ENCODE results near the gene DHRSX. TPM values are rescaled to one million over a fixed set of nuclear protein-coding genes. Genes with fewer than 3 reads are reported as not detected.

Gene DHRSX
- total and polyA plus RNA-seq, 10 of the 15 experiments (the other 5 are each of a cell fraction or from before 2014, with no cell fraction given), result 1.7 to 39.5 (median 16.5) TPM

DNA sequence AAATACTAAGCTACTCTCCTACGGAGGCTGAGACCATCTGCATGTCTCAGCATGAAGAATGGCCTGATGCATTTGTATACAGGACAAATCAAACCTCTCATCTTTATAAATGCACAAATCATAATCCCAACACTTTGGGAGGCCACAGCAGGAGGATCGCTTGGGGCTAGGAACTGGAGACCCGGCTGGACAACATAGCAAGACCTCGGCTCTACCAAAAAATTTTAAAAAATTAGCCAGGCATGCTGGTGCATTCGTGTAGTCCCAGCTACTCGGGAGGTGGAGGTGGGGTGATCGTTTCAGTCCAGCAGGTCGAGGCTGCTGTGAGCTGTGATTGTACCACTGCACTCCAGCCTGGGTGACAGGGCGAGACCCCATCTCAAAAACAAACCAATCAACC is 262.8 kb downstream of the DHRSX start:
- Histone ChIP-seq H3K4me2 (ENCODE audit: control insufficient read depth, insufficient read depth) (no peak overlapping the region), H3K27ac (ENCODE audit: control insufficient read depth, insufficient read depth) (no peak overlapping the region), H3K9me3 (replicated peaks; ENCODE audit: control insufficient read depth, insufficient read depth, low read length) (no peaks in the 10 kb centered on the region), H3K79me2 (ENCODE audit: control insufficient read depth, insufficient read depth, low read length) (no peaks in the 10 kb centered on the region), H3K27me3 (replicated peaks in 1 of 2; ENCODE audit: control insufficient read depth in 2 of 2, insufficient read depth in 2 of 2, low read length in 1 of 2) (no peaks in the 10 kb centered on the region), H3K4me1 (ENCODE audit: control insufficient read depth, insufficient read depth, low read length) (peaks cover 10% of the 10 kb centered on the region), H3K9ac (ENCODE audit: control insufficient read depth, insufficient read depth, low read length) (no peak overlapping the region), H2AFZ (ENCODE audit: control insufficient read depth, low read depth, low read length) (no peak overlapping the region), H4K20me1 (ENCODE audit: control insufficient read depth, insufficient read depth) (no peaks in the 10 kb centered on the region), H3K36me3 (ENCODE audit: control insufficient read depth in 2 of 2, insufficient read depth in 2 of 2, low read length in 1 of 2) (no peaks in the 10 kb centered on the region; a peak in 2 of 4 replicates), H3K4me3 (no peak overlapping the region)
- ChIA-PET CTCF (no interaction called here), RAD21 (ENCODE audit: unreplicated experiment) (no interaction called here), SMC1A (ENCODE audit: uncharacterized antibody, unreplicated experiment) (no interaction called here), POLR2A (no interaction called here)
- no TSS peak for BruUV-seq (replicated peaks)
- WGBS (ENCODE audit: insufficient coverage, insufficient replicate concordance, low lambda C conversion rate, missing lambda C conversion rate), result 79% methylated on average over 9 of the region's 9 CpGs
- no peak for TF ChIP-seq ZNF384 (IDR thresholded peaks at IDR 0.05; ENCODE audit: borderline replicate concordance, low read depth, low read length)
- TF ChIP-seq TCF12 (IDR thresholded peaks at IDR 0.05; ENCODE audit: low read depth, low read length), result no peak
- no peak for TF ChIP-seq CUX1 (IDR thresholded peaks at IDR 0.05; ENCODE audit: insufficient replicate concordance, low read depth, low read length)
- no peak for TF ChIP-seq KDM1A (IDR thresholded peaks at IDR 0.05; ENCODE audit: borderline replicate concordance)
- intact Hi-C loops (cut with micrococcal nuclease; ENCODE audit: unreplicated experiment), result no loop called here
- no peak for DNase-seq (ENCODE audit: low read depth, low spot score)
- no peak for FAIRE-seq
- in situ Hi-C loops (cut with MboI), result no loop called here
- no peak for ATAC-seq
